ENCODE measurements around the gene SMAP1.

DNA sequence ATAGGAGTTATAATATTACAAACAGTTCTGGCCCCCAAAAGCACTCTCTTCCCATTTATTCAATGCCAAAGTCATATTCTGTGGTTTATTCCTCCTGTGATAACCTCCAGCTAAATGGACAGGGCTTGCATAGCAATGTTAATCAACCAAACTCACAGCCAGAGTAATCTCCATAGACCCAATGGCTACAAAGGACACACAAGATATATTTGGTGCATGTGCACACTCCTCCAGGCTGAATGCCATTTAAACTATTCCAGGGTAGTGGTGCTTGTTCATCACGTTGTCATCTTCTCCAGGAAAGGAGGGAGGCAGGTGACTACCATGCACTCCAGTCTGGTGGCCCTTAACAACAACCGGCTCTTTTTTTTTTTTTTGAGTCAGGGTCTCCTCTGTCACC lies 232.4 kb downstream of the SMAP1 start:
- TF ChIP-seq EZH2 (IDR thresholded peaks at IDR 0.05; ENCODE audit: insufficient read depth, poor library complexity, severe bottlenecking) (no peak), EZH2phosphoT487 (IDR thresholded peaks at IDR 0.05; ENCODE audit: insufficient read depth, low read depth) (no peak)

All from GM23248 (cell line).